ENCODE measurements around the gene ATXN7L2. TPM values are rescaled to one million over a fixed set of nuclear protein-coding genes. Genes with fewer than 3 reads are reported as not detected.
A peak's percentile ranks its signal among the peaks of the same experiment; 100 is the strongest.

Gene ATXN7L2
- total and polyA plus RNA-seq, 2 experiments from 2014 or later, result 6.6 to 9.3 TPM

DNA sequence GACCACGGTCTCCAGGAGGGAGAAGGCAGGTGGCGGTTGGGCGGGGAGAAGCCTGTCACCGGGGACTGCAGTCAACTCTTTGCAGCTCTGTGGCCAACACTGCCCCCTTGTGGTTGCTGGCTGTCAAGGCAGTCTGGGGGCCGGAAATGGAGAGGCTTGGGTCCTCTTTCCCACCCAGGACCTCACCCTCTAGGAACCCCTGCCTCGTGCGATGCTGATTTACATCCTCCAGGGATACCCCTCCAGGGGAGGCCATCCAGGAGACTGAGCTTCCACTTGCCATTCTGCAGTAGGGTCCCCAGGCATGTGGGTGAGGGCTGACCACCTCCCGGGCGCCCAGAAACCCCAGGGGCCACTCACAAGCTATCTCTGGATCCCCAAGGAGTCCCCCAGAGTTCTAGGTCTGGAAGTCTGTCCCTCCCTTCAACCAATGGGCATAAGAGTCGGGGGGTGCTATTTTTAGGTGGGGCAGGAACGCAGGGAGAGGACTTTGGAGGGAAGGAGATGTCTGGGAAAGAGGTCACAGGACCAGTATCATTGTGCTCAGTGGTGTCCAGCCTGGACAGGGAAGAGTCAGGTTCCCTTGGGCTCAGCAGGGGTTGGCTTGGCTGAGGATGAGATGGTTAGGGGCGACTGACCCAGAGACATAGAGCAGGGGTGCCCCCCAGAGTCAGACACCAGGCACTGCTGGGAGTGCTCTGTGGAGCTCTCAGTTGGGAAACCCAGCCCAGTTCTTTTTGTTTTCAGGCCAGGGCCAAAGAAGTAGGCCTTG lies 48.8 kb downstream of the ATXN7L2 start:
- H3K9me3 ChIP-seq (ENCODE audit: low read depth), result no peaks in the 10 kb centered on the region
- H3K27ac ChIP-seq, result no peak overlapping the region
- peak; percentile 83 for DNase-seq (ENCODE audit: low spot score)
- no peaks in the 10 kb centered on the region for H3K27me3 ChIP-seq
- H3K4me3 ChIP-seq, result no peak overlapping the region
- TF ChIP-seq, protein P1, sequence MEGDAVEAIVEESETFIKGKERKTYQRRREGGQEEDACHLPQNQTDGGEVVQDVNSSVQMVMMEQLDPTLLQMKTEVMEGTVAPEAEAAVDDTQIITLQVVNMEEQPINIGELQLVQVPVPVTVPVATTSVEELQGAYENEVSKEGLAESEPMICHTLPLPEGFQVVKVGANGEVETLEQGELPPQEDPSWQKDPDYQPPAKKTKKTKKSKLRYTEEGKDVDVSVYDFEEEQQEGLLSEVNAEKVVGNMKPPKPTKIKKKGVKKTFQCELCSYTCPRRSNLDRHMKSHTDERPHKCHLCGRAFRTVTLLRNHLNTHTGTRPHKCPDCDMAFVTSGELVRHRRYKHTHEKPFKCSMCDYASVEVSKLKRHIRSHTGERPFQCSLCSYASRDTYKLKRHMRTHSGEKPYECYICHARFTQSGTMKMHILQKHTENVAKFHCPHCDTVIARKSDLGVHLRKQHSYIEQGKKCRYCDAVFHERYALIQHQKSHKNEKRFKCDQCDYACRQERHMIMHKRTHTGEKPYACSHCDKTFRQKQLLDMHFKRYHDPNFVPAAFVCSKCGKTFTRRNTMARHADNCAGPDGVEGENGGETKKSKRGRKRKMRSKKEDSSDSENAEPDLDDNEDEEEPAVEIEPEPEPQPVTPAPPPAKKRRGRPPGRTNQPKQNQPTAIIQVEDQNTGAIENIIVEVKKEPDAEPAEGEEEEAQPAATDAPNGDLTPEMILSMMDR (IDR thresholded peaks at IDR 0.05; ENCODE audit: poor library complexity), result peak; percentile 93
- TF ChIP-seq EZH2phosphoT487 (IDR thresholded peaks at IDR 0.05; ENCODE audit: low read depth, severe bottlenecking, unreplicated experiment), result no peak
- no peaks in the 10 kb centered on the region for H3K36me3 ChIP-seq (replicated peaks; ENCODE audit: insufficient read depth, low read depth)
- WGBS (ENCODE audit: low lambda C conversion rate, missing lambda C conversion rate), result 23% methylated on average over 12 of the region's 12 CpGs
- H3K4me1 ChIP-seq (ENCODE audit: insufficient read depth), result peaks cover 4% of the 10 kb centered on the region
- peak overlapping the region; percentile 78 for H2AFZ ChIP-seq
- H3K4me2 ChIP-seq, result peak overlapping the region; percentile 72
- no peaks in the 10 kb centered on the region for H3K9me2 ChIP-seq (replicated peaks; ENCODE audit: insufficient read depth)
- H4K20me1 ChIP-seq (ENCODE audit: insufficient read depth, poor library complexity, severe bottlenecking), result no peaks in the 10 kb centered on the region
- H3K79me2 ChIP-seq, result no peaks in the 10 kb centered on the region

DNA sequence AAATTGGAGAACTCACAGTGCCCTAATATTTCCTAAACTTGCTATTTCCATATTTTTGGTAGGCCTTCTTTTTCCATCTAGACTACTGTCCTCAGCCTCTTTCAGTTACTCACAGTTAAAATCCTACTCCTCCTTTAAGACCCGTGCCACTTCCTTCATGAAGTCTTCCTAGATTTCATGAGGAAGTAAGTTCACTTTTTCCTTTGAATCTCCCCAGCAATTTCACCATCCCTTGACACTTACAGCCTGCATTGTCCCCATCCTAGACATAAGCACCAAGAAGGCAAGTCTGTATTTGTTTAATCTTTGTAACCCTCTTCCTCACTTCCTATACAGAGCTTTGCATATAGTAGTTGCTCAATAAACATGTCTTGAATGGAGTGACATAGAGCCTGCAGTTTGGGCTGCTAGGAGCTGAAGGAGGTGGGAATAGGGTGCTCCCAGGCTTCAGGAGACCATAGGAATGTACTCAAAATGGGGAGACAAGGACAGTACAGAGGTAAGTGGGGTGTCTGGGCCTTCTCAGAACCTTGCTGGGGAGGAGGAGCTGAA lies 50.7 kb downstream of the ATXN7L2 start:
- H2AFZ ChIP-seq, result no peak overlapping the region
- 91% methylated on average over 1 of the region's 1 CpG for WGBS (ENCODE audit: low lambda C conversion rate, missing lambda C conversion rate)

DNA sequence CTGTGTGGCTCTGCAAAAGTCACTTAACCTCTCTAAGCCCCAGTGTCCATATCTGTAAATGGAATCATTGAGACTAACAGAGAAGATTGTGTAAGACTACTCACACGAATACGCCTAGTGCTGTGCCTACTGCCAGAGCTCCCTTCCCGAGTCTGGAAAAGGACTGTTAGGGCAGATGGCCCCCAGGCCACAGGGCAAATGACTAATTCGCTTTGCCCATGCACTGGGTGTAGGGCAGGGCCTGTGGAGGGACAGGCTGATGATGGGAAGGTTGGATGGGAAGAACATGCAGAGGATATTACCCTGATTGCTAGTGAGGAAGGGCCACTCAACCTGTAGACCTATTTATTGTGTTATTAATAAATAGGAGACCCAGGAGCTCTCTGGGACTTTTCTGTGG lies 51.8 kb downstream of the ATXN7L2 start:
- Histone ChIP-seq H3K27ac (no peak overlapping the region), H3K27me3 (no peaks in the 10 kb centered on the region), H3K36me3 (replicated peaks; ENCODE audit: insufficient read depth, low read depth) (no peaks in the 10 kb centered on the region), H3K79me2 (no peaks in the 10 kb centered on the region), H3K9me2 (replicated peaks; ENCODE audit: insufficient read depth) (no peaks in the 10 kb centered on the region), H3K4me3 (no peak overlapping the region), H2AFZ (no peak overlapping the region), H3K4me1 (ENCODE audit: insufficient read depth) (peaks cover 4% of the 10 kb centered on the region), H3K4me2 (no peak overlapping the region), H3K9me3 (ENCODE audit: low read depth) (no peaks in the 10 kb centered on the region), H4K20me1 (ENCODE audit: insufficient read depth, poor library complexity, severe bottlenecking) (no peaks in the 10 kb centered on the region)
- no peak for TF ChIP-seq EZH2 (IDR thresholded peaks at IDR 0.05; ENCODE audit: borderline replicate concordance)
- TF ChIP-seq EZH2phosphoT487 (IDR thresholded peaks at IDR 0.05; ENCODE audit: low read depth, severe bottlenecking, unreplicated experiment), result no peak
- DNase-seq (ENCODE audit: low spot score), result no peak
- WGBS (ENCODE audit: low lambda C conversion rate, missing lambda C conversion rate), result 72% methylated on average over 4 of the region's 4 CpGs

More for the DNA sequence above, 50.7 kb downstream of the ATXN7L2 start:
- Histone ChIP-seq H3K36me3 (replicated peaks; ENCODE audit: insufficient read depth, low read depth) (no peaks in the 10 kb centered on the region), H3K9me3 (ENCODE audit: low read depth) (no peaks in the 10 kb centered on the region), H3K4me3 (no peak overlapping the region), H3K27ac (no peak overlapping the region), H4K20me1 (ENCODE audit: insufficient read depth, poor library complexity, severe bottlenecking) (no peaks in the 10 kb centered on the region), H3K27me3 (no peaks in the 10 kb centered on the region), H3K4me2 (no peak overlapping the region), H3K79me2 (no peaks in the 10 kb centered on the region), H3K9me2 (replicated peaks; ENCODE audit: insufficient read depth) (no peaks in the 10 kb centered on the region), H3K4me1 (ENCODE audit: insufficient read depth) (peaks cover 4% of the 10 kb centered on the region)
- no peak for DNase-seq (ENCODE audit: low spot score)
- TF ChIP-seq EZH2 (IDR thresholded peaks at IDR 0.05; ENCODE audit: borderline replicate concordance) (no peak), EZH2phosphoT487 (IDR thresholded peaks at IDR 0.05; ENCODE audit: low read depth, severe bottlenecking, unreplicated experiment) (no peak)
- TF ChIP-seq, protein P1 (IDR thresholded peaks at IDR 0.05; ENCODE audit: poor library complexity), result no peak

DNA sequence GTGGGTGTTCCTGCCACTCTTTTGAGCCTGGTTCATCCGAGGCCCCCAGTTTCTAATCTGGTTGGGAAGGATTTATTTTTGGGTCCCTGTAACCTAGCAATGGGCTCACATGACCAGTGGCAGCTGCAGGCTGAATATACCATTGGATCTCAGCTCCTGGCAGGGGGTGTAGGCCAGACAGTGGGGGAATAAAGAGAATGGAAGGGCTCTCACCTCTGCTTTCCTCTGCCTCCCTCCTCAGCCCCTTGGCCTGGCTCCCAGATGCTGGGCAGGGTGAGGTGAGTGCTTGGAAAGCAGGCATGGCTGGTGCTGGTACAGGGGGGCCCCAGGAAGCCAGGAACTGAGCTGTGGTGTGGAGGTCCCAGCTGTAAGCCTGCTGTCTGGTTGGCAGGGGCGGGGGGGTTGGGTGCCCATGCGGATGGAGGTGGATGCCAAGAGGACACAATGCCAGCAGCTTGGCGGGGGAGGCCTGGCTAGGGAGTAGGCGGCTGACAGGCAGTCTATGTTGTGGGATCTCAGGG lies 52.3 kb downstream of the ATXN7L2 start:
- Histone ChIP-seq H3K27me3 (no peaks in the 10 kb centered on the region), H3K4me3 (no peak overlapping the region), H3K79me2 (no peaks in the 10 kb centered on the region), H3K9me2 (replicated peaks; ENCODE audit: insufficient read depth) (no peaks in the 10 kb centered on the region), H3K36me3 (replicated peaks; ENCODE audit: insufficient read depth, low read depth) (no peaks in the 10 kb centered on the region), H3K4me1 (ENCODE audit: insufficient read depth) (peaks cover 4% of the 10 kb centered on the region), H3K9me3 (ENCODE audit: low read depth) (no peaks in the 10 kb centered on the region), H3K4me2 (no peak overlapping the region), H4K20me1 (ENCODE audit: insufficient read depth, poor library complexity, severe bottlenecking) (no peaks in the 10 kb centered on the region), H2AFZ (no peak overlapping the region), H3K27ac (no peak overlapping the region)
- TF ChIP-seq, protein P1 (IDR thresholded peaks at IDR 0.05; ENCODE audit: poor library complexity), result no peak
- TF ChIP-seq EZH2phosphoT487 (IDR thresholded peaks at IDR 0.05; ENCODE audit: low read depth, severe bottlenecking, unreplicated experiment) (no peak), EZH2 (IDR thresholded peaks at IDR 0.05; ENCODE audit: borderline replicate concordance) (no peak)
- no peak for DNase-seq (ENCODE audit: low spot score)
- WGBS (ENCODE audit: low lambda C conversion rate, missing lambda C conversion rate), result 85% methylated on average over 5 of the region's 5 CpGs

Measured in hepatocyte (in vitro differentiated cells).